NCI-H128 (cell line): ENCODE measurements around the gene ABHD11.
"Not testable (repeated sequence)": the region's sequence is repeated elsewhere in the genome, so short reads cannot be mapped to it uniquely, and the experiment has no call there.

ENCODE experiments used
- DNase-seq: peaks from one replicate; lab custom pipeline; 2025; ENCODE audit not compliant: unreplicated experiment; lab: John Stamatoyannopoulos, UW

Gene ABHD11

GRCh38 chr7:73738612-73739386 is at the start of gene ABHD11:
ABHD11 (minus strand) TSS chr7:73738802; CDS start chr7:73738770, 32 bp downstream.
- DNase-seq, result peak; percentile 97

DNA sequence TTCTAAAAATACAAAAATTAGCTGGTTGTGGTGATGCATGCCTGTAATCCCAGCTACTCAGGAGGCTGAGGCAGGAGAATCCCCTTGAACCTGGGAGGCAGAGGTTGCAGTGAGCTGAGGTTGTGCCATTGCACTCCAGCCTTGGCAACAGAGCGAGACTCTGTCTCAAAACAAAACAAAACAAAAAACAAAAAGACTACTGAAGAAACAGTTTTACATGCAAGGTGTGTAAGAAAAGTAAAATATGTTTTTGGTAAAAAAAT is 49.1 kb upstream of the ABHD11 start:
- not testable (repeated sequence) for DNase-seq

GRCh38 chr7:73786588-73786987 is 48.0 kb upstream of the ABHD11 start:
- DNase-seq, result no peak

DNA sequence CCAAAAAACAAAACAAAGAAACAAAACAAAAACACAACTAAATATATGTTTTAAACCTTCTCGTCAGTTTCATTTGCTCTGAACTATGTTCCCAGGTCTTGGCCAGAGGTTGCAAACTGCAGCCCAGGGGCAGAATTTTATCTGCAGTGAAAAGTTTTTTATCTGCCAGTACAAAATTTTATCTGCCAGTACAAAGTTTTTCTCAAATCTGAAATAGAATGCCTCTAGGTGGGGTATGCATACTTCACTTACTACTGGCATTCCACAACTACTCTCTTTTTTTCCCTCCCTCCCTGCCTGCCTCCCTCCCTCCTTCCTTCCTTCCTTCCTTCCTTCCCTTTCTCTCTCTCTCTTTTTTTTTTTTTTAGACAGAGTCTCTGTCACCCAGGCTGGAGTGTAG is 40.9 kb upstream of the ABHD11 start:
- DNase-seq, result no peak

DNA sequence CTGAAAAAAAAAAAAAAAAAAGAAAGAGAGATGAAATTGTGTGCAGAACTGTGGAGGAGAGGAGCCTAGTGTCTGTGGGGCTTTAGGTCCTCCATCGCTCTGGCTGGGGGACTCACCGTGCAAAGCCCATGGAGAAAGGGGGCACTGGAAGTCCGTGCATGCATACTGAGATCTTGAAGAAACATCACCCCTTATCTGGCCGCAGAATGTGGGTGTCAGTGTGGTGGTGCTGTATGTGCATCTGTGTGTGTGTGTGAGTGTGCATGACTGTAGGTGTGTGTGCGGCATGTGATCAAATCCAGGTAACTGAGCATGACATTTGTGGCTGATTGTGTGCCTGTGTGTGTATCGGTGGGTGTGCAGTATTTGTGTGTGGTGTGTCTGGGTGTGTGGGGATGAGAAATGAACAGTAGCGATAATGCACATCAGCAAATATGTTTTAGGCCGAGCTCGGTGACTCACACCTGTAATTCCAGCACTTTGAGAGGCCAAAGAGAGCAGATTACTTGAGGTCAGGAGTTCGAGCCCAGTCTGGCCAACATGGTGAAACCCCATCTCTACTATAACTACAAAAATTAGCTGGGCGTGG is 40.3 kb upstream of the ABHD11 start:
- no peak for DNase-seq

GRCh38 chr7:73774923-73775322 is 36.3 kb upstream of the ABHD11 start:
- no peak for DNase-seq

- no peak for DNase-seq
Measured at GRCh38 chr7:73773700-73774517, 35.3 kb upstream of the ABHD11 start.

- no peak for DNase-seq
Measured at GRCh38 chr7:73770860-73771670, 32.5 kb upstream of the ABHD11 start.

DNA sequence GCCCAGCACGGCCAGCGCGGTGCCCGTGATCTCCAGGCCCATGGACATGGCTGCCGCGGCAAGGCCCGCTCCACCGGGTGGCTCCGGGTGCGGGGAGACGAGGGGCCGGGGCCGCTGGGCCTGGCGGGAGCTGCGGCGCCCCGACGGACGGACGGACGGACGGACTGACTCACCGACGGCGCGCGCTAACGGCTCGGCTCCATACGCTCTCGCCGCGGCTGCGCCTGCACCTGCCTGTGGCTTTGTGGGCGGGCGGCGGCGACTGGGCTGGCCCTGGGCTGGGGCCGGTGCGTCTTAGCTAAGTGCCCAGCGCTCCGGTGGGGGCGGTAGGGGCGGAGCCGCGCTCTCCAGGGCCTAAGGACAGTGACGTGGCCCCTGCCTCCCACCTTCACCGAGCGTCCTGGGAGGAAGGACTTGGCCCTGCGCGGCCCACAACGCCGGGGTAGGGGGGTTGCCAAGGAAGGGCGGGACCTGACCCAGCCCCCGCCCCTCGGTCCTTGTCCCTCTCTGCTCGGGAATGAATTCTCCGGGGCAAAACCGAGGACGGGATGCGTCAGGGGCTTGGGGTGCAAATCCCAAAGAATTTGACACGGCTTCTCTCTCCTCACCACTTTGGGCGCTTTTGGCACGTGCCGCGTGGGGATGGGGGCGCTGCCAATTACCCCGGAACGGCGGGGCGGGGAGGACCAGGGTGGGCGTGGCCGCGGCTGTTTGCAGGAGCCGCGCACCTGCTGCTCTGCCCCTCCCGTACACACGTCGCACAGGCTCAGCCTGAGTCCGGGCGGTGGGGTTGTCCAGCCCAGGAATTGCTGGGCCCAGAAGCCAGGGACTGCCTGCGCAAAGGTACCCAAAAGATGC is 31.6 kb upstream of the ABHD11 start, which contains the start of gene CLDN3:
CLDN3 (minus strand) TSS at position 269 of the 858 bp plus-strand sequence; CDS start at position 48, 221 bp downstream.
- DNase-seq, result peak; percentile 86

GRCh38 chr7:73769481-73770001 is 30.9 kb upstream of the ABHD11 start:
- DNase-seq, result no peak

DNA sequence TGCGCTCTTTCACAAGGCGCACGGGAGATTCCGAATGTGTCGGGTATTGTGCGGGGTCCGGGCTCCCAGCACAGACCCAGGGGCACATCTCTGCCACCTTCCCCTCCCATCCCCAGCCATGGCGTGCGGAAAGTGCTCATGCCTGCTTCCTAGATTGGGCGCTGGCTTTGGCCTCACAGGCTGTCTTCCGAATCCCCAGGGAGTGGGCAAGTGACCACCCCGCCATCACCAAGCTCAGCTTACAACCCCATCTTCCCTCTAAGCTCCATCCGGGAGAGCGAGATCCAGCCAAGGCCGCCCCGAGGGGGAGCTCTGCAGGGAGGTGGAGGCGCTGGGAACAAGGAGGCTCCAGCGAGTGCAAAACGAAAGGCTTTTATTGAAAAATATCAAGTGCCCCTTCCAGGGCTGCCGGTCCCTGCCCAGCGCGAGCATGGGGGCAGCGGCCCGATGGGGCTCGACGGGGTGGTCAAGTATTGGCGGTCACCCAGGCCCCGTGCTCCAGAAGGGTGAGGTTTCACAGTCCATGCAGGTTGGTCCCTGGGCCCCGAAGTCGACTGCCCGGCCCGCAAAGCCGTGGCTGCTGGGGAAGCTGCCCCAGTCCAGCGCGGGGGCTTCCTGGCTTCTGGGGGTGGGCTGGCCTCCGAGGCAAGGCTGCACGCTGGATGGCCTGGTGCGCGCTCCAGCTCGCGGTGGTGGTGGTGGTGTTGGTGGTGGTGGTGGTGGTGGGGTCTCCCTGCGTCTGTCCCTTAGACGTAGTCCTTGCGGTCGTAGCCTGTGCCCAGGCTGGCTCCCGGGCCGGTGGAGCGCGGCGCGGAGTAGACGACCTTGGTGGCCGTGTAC is 30.3 kb upstream of the ABHD11 start:
- no peak for DNase-seq

DNA sequence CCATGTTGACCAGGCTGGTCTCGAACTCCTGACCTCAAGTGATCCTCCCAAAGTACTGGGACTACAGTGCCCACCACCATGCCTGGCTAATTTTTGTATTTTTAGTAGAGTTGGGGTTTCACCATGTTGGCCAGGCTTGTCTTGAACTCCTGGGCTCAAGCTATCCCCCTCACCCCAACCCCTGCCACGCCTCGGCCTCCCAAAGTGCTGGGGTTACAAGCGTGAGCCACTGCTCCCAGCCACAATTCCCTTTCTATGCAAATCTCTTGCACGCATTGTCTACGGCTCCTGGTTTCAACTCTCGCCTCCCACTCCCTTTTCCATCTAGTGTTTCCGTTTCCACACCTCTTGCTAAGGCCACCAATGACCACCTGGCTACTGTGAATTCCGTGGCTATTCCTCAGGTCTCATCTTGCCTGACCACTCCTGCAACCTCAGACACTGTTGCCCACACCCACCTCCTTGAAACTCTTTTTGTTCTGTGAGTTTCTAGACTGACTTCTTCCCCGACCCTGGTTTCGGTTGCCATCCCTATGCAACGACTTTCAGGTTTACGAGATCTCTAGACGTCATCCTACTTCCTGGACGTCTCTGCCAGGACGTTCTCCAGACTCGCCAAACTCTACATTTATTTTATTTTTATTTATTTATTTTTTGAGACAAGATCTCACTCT is 28.1 kb upstream of the ABHD11 start:
- DNase-seq, result no peak

DNA sequence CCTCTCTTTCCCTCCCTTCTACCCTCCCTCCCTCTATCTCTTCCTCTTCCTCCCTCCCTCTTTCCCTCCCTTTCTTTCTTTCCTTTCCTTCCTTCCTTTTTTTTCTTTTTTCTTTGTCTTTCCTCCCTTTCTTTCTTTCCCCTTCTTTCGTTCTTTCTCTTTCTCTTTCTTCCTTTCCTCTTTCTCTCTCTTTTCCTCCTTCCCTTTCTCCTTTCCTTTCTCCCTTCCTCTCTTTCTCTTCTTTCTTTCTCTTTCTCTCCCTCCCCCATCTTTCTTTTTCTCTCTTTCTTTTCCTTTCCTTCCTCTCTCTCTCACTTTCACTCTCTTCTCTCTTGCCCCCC is 24.0 kb upstream of the ABHD11 start:
- DNase-seq, result no peak

- no peak for DNase-seq
Measured at GRCh38 chr7:73761854-73762658, 23.5 kb upstream of the ABHD11 start.

DNA sequence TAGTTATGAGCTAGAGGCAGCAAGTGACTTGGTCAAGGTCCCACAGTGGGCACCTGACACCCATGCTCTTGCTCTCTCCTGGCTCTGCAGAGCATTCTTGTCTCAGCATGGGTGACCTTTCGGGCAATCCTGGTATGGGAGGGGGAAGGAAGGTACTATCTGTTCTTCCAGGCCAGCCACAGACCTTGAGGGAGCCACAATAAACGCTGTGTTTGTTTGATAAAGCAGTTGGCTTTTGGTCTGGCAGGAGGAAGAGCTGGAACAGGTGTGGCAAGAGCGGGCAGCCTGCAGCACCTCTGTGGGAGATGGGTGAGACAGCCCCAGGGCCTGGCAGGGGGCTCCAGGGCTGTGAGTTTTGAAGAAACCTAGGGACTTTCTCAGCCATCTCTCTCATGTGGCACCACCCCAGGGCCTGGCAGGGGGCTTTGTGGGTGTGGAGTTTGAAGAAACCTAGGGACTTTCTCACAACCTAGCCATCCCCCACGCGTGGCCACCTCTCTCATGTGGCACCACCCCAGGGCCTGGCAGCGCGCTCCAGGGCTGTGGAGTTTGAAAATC is 20.1 kb upstream of the ABHD11 start:
- no peak for DNase-seq

GRCh38 chr7:73749931-73750776 is 11.6 kb upstream of the ABHD11 start:
- DNase-seq, result no peak

DNA sequence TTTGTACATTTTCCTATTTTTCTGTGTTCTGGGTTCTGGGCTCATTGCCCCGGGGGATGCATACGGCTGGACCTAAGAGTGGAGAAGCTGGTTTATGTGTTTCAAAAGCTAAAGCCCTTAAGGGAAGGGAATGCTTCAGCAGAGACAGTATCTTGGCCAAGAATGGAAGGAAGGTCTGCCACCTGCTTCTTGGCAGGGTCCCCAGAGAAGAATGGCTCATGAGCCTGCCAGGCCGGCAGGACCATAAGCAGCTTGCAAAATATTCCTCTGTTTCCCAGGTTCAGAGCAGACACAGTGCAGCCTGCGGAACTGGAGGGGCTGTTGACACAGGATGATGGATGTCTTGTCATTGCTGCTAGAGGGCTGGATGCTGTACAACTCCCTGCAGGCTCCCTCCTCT is 7.8 kb upstream of the ABHD11 start:
- DNase-seq, result no peak
